GM12892 (cell line): Measurements from ENCODE around the gene PRMT5.

Source experiments
- POLR2A ChIP-seq: IDR thresholded peaks from 2 replicates; pipeline ENCODE4 v1.6.1; 2011; ENCODE audit warnings: low read depth, low read length, control low read depth
- POLR2AphosphoS5 ChIP-seq: IDR thresholded peaks from 2 replicates; pipeline ENCODE4 v1.6.1; 2011; ENCODE audit warnings: low read depth, low read length, control low read depth
- TAF1 ChIP-seq: IDR thresholded peaks from 2 replicates; pipeline ENCODE4 v1.6.1; 2011; ENCODE audit warnings: low read depth, mild to moderate bottlenecking, control low read depth, low read length, borderline replicate concordance

DNA sequence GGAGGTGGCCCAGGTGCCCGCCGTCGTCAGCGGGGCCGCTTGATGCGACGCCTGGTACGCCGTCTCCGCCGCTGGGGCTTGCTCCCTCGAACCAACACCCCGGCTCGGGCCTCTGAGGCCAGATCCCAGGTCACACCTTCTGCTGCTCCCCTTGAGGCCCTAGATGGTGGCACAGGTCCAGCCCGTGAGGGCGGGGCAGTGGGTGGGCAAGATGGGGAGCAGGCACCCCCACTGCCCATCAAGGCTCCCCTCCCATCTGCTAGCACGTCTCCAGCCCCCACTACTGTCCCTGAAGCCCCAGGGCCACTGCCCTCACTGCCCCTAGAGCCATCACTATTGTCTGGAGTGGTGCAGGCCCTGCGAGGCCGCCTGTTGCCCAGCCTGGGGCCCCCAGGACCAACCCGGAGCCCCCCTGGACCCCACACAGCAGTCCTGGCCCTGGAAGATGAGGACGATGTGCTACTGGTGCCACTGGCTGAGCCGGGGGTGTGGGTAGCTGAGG, 52.1 kb downstream of the PRMT5 start:
- TF ChIP-seq POLR2A, result no peak
- no peak for TF ChIP-seq POLR2AphosphoS5
- no peak for TF ChIP-seq TAF1
